Activated naive CD8-positive, alpha-beta T cell (primary cell): Measurements from ENCODE around the gene EXO1.
"Not testable (repeated sequence)": the region's sequence is repeated elsewhere in the genome, so short reads cannot be mapped to it uniquely, and the experiment has no call there.

ENCODE experiments used
- H3K27ac Mint-ChIP-seq: one replicate; pipeline ENCODE4 v1.8.0; 2021; ENCODE audit warnings: mixed read lengths
- H3K27me3 Mint-ChIP-seq: one replicate; pipeline ENCODE4 v1.8.0; 2021; ENCODE audit warnings: mixed read lengths
- H3K36me3 Mint-ChIP-seq: one replicate; pipeline ENCODE4 v1.8.0; 2021; ENCODE audit warnings: mixed read lengths
- H3K4me1 Mint-ChIP-seq: one replicate; pipeline ENCODE4 v1.8.0; 2021; ENCODE audit warnings: low read depth, mixed read lengths
- H3K4me3 Mint-ChIP-seq: one replicate; pipeline ENCODE4 v1.8.0; 2021; ENCODE audit warnings: mild to moderate bottlenecking, mixed read lengths
- H3K9me3 Mint-ChIP-seq: one replicate; pipeline ENCODE4 v1.8.0; 2021; ENCODE audit warnings: low read depth, mixed read lengths

Gene EXO1

DNA sequence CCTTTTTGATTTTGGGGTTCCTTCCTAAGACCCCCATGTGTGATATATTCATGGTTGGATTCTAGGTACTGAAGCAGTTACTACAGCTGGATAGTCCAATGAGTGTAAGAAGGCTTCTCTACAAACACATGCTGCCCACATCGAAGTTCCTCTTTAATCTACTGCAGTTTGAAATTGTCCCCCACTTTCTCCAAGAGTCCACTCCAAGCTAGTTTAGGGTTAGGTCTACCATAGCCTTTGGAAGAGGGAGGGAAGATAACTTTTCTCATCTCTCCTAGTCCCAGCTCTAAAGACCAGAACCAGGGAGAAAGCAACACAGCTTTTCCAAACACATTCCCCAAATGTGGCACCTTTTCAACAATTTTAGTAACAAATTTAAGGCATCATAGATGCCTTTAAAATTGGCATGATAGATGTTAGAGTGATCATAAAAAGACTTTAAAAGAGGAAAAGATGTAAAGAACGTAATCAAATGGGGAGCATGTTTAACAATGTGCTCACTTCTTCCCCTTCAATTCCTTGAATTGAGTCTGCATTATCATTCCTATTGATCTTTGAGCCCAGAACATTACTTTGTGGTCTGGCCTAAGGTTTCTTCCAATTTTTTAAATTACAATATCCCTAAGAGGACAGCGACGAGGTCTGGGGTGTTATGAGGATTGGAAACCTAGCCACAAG is 1.0 kb upstream of the EXO1 start:
- peak overlapping the region; percentile 98 for H3K4me3 Mint-ChIP-seq
- no peaks in the 10 kb centered on the region for H3K9me3 Mint-ChIP-seq
- H3K4me1 Mint-ChIP-seq = peaks cover 15% of the 10 kb centered on the region

DNA sequence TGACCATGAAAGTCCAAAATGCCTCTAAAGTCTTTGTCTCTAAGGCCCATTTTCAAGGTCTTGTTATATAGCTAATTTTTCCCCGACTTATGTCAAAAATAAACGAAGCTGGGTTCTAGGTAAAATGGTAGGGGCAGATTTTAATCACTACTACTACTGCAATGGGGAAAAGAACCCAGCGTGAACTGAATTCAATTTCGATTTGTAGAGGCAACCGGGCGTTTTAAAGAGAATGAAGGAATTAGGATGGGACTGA is 536 bp upstream of the EXO1 start:
- H3K36me3 Mint-ChIP-seq = no peaks in the 10 kb centered on the region
- H3K27ac Mint-ChIP-seq = peak overlapping the region; percentile 99
- H3K4me1 Mint-ChIP-seq = peaks cover 15% of the 10 kb centered on the region
- no peaks in the 10 kb centered on the region for H3K9me3 Mint-ChIP-seq
- H3K27me3 Mint-ChIP-seq = no peaks in the 10 kb centered on the region
- H3K4me3 Mint-ChIP-seq = peak overlapping the region; percentile 98

More for the DNA sequence above, 1.0 kb upstream of the EXO1 start:
- no peaks in the 10 kb centered on the region for H3K36me3 Mint-ChIP-seq
- no peaks in the 10 kb centered on the region for H3K27me3 Mint-ChIP-seq
- H3K27ac Mint-ChIP-seq = peak overlapping the region; percentile 99

DNA sequence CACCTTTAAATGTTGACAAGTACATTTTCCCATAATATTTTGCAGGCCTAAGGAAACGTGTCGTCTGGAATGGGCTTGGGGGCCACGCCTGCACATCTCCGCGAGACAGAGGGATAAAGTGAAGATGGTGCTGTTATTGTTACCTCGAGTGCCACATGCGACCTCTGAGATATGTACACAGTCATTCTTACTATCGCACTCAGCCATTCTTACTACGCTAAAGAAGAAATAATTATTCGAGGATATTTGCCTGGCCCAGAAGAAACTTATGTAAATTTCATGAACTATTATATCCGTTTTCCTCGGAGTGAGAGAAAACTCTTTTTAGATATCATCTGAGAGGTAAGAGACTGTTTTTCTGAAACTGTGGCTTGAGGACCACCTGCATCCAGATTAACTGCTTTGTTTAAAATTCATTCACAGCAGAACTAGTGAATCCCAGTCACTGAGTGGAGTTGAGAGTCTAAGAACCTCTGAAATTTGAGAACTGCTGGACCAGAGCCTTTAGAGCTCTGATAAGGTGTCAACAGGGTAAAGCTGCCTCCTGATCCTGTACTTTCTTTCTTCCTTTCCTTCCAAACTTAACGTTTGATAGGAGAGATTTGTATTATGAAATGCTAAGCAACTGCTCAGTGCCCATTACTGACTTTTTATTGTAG is 811 bp downstream of the EXO1 start:
- H3K27me3 Mint-ChIP-seq = no peaks in the 10 kb centered on the region
- H3K36me3 Mint-ChIP-seq = no peaks in the 10 kb centered on the region
- peak overlapping the region; percentile 98 for H3K4me3 Mint-ChIP-seq
- H3K27ac Mint-ChIP-seq = peak overlapping the region; percentile 99
- no peaks in the 10 kb centered on the region for H3K9me3 Mint-ChIP-seq
- peaks cover 15% of the 10 kb centered on the region for H3K4me1 Mint-ChIP-seq

DNA sequence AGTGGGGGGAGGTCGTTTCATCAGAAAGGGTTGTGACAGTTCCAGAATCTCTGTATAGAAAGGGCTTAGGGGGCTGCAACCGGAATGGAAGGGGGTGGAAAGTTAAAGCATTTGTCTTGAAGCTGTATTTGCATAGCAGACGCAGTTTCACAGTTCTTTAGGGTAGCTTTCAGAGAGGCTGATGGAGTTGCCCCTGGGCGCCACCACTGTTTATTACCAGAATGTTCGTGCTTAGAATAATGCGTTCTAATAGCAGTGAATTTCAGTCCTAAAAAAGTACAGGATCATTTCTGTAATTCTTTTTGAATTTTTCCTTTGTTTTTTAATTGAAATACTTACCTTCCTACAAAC is 1.3 kb downstream of the EXO1 start:
- H3K4me3 Mint-ChIP-seq = peak overlapping the region; percentile 98
- H3K27ac Mint-ChIP-seq = no peak overlapping the region
- no peaks in the 10 kb centered on the region for H3K9me3 Mint-ChIP-seq
- H3K27me3 Mint-ChIP-seq = no peaks in the 10 kb centered on the region
- H3K36me3 Mint-ChIP-seq = no peaks in the 10 kb centered on the region
- H3K4me1 Mint-ChIP-seq = peaks cover 15% of the 10 kb centered on the region

DNA sequence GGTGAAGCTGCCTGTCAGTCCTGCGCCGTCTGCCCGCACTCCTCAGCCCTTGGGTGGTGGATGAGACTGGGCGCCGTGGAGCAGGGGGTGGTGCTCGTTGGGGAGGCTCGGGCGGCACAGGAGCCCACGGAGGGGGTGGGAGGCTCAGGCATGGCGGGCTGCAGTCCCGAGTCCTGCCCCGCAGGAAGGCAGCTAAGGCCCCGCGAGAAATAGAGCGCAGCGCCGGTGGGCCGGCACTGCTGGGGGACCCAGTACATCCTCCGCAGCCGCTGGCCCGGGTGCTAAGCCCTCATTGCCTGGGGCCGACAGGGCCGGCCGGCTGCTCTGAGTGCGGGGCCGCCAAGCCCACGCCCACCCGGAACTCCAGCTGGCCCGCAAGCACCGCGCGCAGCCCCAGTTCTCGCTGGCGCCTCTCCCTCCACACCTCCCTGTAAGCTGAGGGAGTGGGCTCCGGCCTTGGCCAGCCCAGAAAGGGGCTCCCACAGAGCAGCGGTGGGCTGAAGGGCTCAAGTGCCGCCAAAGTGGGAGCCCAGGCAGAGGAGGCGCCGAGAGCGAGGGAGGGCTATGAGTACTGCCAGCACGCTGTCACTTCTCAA is 7.6 kb downstream of the EXO1 start:
- H3K9me3 Mint-ChIP-seq, H3K27ac Mint-ChIP-seq, H3K36me3 Mint-ChIP-seq, H3K4me3 Mint-ChIP-seq, H3K4me1 Mint-ChIP-seq, H3K27me3 Mint-ChIP-seq: not testable (repeated sequence)

DNA sequence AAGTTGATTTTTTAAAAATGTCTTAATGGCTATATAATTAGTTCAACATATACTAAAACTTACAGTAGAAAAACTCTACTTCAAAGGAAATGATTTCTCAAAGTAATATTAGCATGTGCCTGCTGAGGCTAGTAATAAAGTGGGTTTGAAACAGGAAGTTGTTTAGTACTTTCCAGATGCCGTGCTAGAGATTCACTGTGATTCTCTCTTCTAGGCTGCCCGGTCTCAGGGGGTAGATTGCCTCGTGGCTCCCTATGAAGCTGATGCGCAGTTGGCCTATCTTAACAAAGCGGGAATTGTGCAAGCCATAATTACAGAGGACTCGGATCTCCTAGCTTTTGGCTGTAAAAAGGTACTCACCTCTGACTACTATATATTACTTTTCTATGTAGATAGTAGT is 9.1 kb downstream of the EXO1 start:
- no peaks in the 10 kb centered on the region for H3K27me3 Mint-ChIP-seq
- H3K27ac Mint-ChIP-seq = no peak overlapping the region
- no peaks in the 10 kb centered on the region for H3K9me3 Mint-ChIP-seq
- H3K36me3 Mint-ChIP-seq = peaks cover 7% of the 10 kb centered on the region
- H3K4me1 Mint-ChIP-seq = no peaks in the 10 kb centered on the region
- no peak overlapping the region for H3K4me3 Mint-ChIP-seq

DNA sequence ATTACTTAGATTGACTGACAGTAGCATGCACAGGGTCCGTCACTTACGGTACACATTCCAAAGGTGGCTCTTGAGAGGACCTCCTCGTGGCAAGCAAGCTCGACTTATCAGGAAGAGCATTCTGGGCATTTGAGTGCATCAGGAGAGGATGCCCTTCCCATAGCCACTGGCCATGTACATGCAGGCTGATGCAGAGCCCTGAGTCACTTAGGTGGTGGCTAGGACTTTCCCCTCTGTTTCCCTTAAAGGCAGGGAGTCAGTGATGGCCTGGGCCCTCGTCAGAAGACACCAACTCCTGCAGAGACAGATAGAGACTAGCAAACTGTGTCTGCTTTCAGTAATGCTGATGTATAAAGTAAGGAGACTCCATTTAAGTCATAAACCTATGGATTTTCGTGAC is 12.9 kb downstream of the EXO1 start:
- Mint-ChIP-seq H3K4me3 (no peak overlapping the region), H3K9me3 (no peaks in the 10 kb centered on the region), H3K27me3 (no peaks in the 10 kb centered on the region), H3K27ac (no peak overlapping the region), H3K36me3 (peaks cover 5% of the 10 kb centered on the region), H3K4me1 (no peaks in the 10 kb centered on the region)

DNA sequence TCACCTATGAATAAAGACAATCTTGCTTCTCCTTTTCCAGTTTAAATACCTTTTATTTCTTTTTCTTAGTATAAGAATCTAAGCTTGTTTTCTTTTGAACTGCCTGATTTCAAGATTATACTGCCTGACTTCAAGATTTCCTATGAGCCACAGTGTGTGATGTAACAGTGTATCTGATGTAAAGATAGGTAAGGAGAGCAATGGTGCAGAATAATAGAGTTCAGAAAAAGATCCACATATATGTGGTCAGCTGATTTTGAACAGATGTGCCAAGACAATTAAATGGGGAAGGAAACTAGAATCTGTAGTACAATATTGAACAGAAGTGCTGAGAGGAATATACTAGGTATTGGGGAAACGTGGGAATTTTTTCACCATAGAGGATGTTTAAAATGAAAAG is 21.0 kb downstream of the EXO1 start:
- no peaks in the 10 kb centered on the region for H3K4me1 Mint-ChIP-seq
- H3K36me3 Mint-ChIP-seq = peaks cover 7% of the 10 kb centered on the region
- H3K4me3 Mint-ChIP-seq = no peak overlapping the region
- no peak overlapping the region for H3K27ac Mint-ChIP-seq
- no peaks in the 10 kb centered on the region for H3K27me3 Mint-ChIP-seq
- H3K9me3 Mint-ChIP-seq = no peaks in the 10 kb centered on the region

DNA sequence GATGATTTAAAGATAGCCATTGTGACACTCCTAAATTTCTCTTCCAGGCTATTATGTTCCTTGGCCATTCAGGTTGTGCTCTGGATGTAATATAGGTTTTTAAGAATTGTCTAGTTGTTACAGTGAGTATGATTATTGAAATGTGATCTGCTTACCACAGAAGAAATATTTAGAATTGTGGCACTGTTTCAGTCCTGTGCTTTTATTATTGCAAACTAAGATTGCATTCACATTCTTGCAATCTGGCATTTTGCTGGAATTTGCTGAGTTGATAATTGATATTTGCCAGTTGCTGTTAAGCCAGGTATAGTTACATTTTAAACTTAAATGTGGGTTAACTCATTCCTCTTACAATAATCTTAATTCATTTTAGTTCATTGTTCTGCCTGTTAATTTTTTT is 22.3 kb downstream of the EXO1 start:
- Mint-ChIP-seq H3K4me3 (no peak overlapping the region), H3K9me3 (no peaks in the 10 kb centered on the region), H3K4me1 (no peaks in the 10 kb centered on the region), H3K27me3 (no peaks in the 10 kb centered on the region), H3K36me3 (peaks cover 7% of the 10 kb centered on the region), H3K27ac (no peak overlapping the region)

DNA sequence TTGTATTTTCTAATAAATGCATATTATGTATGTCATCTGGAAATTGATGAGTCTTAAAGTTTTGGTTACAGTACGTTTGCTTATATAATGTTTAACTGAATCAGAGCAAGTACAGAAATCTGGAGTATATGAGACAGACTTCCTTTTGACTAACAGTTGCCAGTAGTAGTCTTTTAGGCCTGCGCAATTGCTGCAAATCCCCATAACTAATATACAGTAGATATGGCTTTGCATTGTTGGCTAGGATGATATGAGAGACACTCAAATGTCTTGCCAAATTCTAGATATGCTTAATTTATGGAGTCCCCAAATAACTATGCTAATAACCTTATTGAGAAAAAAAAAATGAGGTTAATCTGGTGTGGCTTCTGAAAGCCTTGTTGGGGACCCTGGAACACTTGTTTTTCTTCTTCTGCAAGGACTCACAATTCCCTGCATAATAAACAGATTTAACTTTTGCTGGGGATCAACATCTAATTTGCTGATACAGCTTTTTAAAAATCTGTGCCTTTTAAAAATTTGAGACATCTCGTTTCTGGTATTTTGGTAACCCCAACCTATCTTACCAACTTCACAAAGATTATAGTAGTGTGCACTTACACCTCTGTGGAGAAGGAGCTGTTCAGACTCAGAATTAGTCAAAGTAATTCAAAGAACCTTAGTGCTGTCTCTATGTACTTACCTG is 22.9 kb downstream of the EXO1 start:
- Mint-ChIP-seq H3K4me3 (no peak overlapping the region), H3K36me3 (peaks cover 7% of the 10 kb centered on the region), H3K4me1 (no peaks in the 10 kb centered on the region), H3K27ac (no peak overlapping the region), H3K9me3 (no peaks in the 10 kb centered on the region), H3K27me3 (no peaks in the 10 kb centered on the region)

DNA sequence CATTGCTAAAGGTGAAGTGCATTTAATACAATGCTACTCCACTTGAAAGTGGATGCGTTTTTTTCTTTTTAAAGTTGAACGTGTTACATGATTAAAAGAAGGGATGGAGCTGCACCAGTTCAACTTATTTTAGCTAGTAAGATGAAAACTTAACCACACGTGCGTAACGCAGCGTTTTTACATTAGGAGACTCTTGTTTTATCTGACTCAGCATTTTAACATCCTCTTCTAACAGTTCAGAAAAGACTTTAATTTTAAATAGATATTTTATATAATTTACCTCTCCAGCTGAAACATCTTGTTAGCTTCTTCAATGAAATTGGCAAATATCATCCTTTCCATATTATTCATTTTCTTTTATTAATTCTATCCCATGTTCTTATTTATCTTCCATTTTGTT is 33.4 kb downstream of the EXO1 start:
- Mint-ChIP-seq H3K4me1 (no peaks in the 10 kb centered on the region), H3K9me3 (peaks cover 4% of the 10 kb centered on the region), H3K4me3 (no peak overlapping the region), H3K36me3 (peaks cover 10% of the 10 kb centered on the region), H3K27me3 (no peaks in the 10 kb centered on the region), H3K27ac (no peak overlapping the region)

DNA sequence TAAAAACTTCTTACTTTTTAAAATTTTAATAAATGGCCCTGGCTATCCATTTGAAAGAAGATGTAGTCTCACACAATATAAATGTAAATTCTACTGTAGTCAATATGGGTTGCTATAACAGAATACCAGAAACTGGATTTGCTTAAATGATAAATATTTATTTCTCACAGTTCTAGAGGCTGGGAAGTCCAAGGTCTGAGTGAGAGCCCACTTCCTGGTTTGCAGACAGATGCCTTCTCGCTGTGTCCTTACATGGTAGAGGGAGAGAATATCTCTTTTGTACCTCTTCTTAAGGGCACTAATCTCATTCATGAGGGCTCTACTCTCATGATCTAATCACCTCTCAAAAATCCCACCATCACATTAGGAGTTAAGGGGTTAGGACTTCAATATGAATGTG is 35.2 kb downstream of the EXO1 start:
- H3K36me3 Mint-ChIP-seq = peaks cover 10% of the 10 kb centered on the region
- H3K4me3 Mint-ChIP-seq = no peak overlapping the region
- H3K27ac Mint-ChIP-seq = no peak overlapping the region
- no peaks in the 10 kb centered on the region for H3K4me1 Mint-ChIP-seq
- no peaks in the 10 kb centered on the region for H3K27me3 Mint-ChIP-seq
- peaks cover 4% of the 10 kb centered on the region for H3K9me3 Mint-ChIP-seq

DNA sequence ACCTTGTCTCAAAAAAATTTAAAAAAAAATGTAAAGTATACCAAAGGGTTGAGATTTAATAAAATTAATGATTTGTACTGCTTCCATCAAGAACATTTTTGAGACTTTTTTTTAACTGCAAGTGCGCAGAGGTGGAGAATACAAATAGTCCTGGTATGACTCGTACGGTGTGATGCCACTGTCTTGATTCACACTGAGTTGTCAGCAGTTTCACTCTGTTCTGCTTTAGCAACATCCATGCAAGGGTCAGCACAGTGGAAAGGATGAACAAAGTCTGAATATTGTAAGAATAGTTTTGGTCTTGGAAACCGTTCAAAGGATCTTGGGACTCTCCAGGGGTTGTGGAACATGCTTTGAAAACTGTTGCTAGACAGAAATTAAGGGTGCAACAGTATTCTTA is 40.2 kb downstream of the EXO1 start:
- no peak overlapping the region for H3K27ac Mint-ChIP-seq
- H3K36me3 Mint-ChIP-seq = peaks cover 5% of the 10 kb centered on the region
- no peaks in the 10 kb centered on the region for H3K4me1 Mint-ChIP-seq

DNA sequence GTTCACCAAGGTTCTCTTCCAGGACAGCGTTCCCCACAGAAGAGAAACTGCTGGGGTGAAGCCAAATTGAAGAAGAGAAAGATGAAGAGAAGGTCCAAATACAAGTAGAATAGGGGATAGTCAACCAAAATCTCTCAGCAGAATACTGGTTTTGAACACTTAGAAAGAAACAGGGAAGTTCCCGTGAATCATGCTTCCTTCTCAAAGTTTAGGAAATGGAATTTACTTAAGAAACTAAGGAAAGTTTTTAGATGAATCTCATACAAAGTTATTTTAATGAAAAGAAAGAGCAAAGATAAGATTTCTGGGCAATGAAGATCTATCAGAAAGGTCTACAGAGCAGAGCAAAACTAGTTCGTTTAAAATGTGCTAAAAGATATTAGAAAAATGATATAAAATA is 43.3 kb downstream of the EXO1 start:
- no peaks in the 10 kb centered on the region for H3K27me3 Mint-ChIP-seq
- H3K27ac Mint-ChIP-seq = no peak overlapping the region
- no peaks in the 10 kb centered on the region for H3K4me1 Mint-ChIP-seq
- H3K36me3 Mint-ChIP-seq = no peaks in the 10 kb centered on the region
- H3K9me3 Mint-ChIP-seq = no peaks in the 10 kb centered on the region
- no peak overlapping the region for H3K4me3 Mint-ChIP-seq

More for the DNA sequence above, 40.2 kb downstream of the EXO1 start:
- no peaks in the 10 kb centered on the region for H3K27me3 Mint-ChIP-seq
- peaks cover 4% of the 10 kb centered on the region for H3K9me3 Mint-ChIP-seq
- no peak overlapping the region for H3K4me3 Mint-ChIP-seq

DNA sequence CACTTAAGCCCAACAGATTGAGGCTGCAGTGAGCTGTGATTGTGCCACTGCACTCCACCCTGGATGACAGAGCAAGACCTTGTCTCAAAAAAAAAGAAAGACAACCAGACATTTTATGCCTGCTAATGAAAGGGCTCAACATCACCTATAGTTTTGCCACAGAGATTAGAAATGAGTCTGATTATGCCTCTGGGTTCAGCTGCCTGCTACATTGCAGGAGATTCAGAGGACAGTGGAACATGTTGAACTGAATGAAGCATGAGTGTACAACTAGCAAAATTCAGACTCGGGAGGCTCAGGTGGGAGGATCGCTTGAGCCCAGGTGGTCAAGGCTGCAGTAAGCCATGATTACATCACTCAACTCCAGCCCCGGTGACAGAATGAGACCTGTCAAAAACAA is 46.0 kb downstream of the EXO1 start:
- H3K27ac Mint-ChIP-seq = no peak overlapping the region
- H3K36me3 Mint-ChIP-seq = no peaks in the 10 kb centered on the region
- no peaks in the 10 kb centered on the region for H3K4me1 Mint-ChIP-seq
- H3K4me3 Mint-ChIP-seq = no peak overlapping the region
- H3K27me3 Mint-ChIP-seq = no peaks in the 10 kb centered on the region
- H3K9me3 Mint-ChIP-seq = no peaks in the 10 kb centered on the region
